ENCODE measurements around the gene XRCC6. TPM values are rescaled to one million over a fixed set of nuclear protein-coding genes. Genes with fewer than 3 reads are reported as not detected.

Gene XRCC6
- total and polyA plus RNA-seq, 2 of the 13 experiments (the other 11 are each of a cell fraction or from before 2014, with no cell fraction given): 124 to 625 TPM

DNA sequence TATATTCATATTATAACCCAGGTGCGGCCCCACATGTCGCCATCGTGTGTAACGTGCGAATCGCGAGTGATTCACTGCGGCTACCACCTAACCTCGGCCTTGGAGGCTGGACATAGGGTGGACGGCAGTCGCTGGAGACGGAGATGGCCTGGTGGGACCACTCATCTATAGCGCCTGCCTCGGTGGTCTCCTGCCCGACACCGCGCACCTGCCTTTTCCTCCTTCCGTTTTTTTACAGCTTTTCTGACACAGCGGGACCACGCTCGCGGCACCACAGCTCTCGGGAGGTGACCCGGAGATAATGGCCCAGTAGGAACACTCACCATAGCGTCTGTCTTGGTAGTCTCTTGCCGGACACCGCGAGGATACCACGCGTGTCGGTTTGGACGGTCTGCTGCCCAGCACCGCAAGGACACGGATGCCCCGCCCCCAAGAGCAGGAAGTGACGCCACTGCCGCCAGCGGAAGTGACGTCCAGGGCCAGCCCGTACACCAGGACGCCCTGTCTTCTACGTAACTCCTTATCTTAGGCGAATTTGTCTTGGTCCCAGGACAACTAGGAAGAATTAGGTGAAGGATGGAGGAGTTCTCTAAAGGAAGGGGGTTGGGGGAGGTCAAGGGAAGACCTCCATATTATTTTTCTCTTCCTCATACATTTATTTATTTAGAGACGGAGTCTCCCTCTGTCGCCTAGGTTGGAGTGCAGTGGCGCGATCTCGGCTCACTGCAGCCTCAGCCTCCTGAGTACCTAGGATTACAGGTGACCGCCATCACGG, 61.1 kb downstream of the XRCC6 start (continued):
- TF ChIP-seq, protein P1, sequence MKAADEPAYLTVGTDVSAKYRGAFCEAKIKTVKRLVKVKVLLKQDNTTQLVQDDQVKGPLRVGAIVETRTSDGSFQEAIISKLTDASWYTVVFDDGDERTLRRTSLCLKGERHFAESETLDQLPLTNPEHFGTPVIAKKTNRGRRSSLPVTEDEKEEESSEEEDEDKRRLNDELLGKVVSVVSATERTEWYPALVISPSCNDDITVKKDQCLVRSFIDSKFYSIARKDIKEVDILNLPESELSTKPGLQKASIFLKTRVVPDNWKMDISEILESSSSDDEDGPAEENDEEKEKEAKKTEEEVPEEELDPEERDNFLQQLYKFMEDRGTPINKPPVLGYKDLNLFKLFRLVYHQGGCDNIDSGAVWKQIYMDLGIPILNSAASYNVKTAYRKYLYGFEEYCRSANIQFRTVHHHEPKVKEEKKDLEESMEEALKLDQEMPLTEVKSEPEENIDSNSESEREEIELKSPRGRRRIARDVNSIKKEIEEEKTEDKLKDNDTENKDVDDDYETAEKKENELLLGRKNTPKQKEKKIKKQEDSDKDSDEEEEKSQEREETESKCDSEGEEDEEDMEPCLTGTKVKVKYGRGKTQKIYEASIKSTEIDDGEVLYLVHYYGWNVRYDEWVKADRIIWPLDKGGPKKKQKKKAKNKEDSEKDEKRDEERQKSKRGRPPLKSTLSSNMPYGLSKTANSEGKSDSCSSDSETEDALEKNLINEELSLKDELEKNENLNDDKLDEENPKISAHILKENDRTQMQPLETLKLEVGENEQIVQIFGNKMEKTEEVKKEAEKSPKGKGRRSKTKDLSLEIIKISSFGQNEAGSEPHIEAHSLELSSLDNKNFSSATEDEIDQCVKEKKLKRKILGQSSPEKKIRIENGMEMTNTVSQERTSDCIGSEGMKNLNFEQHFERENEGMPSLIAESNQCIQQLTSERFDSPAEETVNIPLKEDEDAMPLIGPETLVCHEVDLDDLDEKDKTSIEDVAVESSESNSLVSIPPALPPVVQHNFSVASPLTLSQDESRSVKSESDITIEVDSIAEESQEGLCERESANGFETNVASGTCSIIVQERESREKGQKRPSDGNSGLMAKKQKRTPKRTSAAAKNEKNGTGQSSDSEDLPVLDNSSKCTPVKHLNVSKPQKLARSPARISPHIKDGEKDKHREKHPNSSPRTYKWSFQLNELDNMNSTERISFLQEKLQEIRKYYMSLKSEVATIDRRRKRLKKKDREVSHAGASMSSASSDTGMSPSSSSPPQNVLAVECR (CRISPR knock-in tag; IDR thresholded peaks at IDR 0.05; ENCODE audit: borderline replicate concordance): peak; percentile 89; the same call in 1 of the 2 replicates
- TF ChIP-seq BCL6 (CRISPR knock-in tag; IDR thresholded peaks at IDR 0.05) (no peak), TAF15 (IDR thresholded peaks at IDR 0.05; ENCODE audit: low read depth, low read length, poor library complexity, severe bottlenecking) (no peak), MXI1 (IDR thresholded peaks at IDR 0.05; ENCODE audit: borderline replicate concordance, low read depth, low read length) (peak; percentile 83; the same call in 1 of the 3 replicates), HDAC2 (CRISPR knock-in tag; IDR thresholded peaks at IDR 0.05) (peak; percentile 71), ZNF781 (CRISPR knock-in tag; IDR thresholded peaks at IDR 0.05; ENCODE audit: borderline replicate concordance, not compliant biosample characterization) (peak; percentile 78), MTA3 (CRISPR knock-in tag; IDR thresholded peaks at IDR 0.05) (no peak), ZNF549 (CRISPR knock-in tag; IDR thresholded peaks at IDR 0.05) (no peak), SUZ12 (IDR thresholded peaks at IDR 0.05; ENCODE audit: low read depth, low read length) (no peak), KDM3A (CRISPR knock-in tag; IDR thresholded peaks at IDR 0.05; ENCODE audit: low read depth) (no peak), EP300 (IDR thresholded peaks at IDR 0.05; ENCODE audit: low read depth in 2 of 2, low read length in 2 of 2) (no peak), EP300 (CRISPR knock-in tag; IDR thresholded peaks at IDR 0.05; ENCODE audit: borderline replicate concordance) (no peak), ZFP82 (CRISPR knock-in tag; IDR thresholded peaks at IDR 0.05; ENCODE audit: borderline replicate concordance) (no peak), POLR2G (IDR thresholded peaks at IDR 0.05; ENCODE audit: low read depth, low read length) (peak; percentile 90), HNRNPLL (IDR thresholded peaks at IDR 0.05; ENCODE audit: low read depth, low read length, poor library complexity, severe bottlenecking) (peak; percentile 51), ZNF510 (CRISPR knock-in tag; IDR thresholded peaks at IDR 0.05; ENCODE audit: low read depth) (peak; percentile 25; the same call in 1 of the 2 replicates), ZNF644 (CRISPR knock-in tag; IDR thresholded peaks at IDR 0.05; ENCODE audit: low read depth) (no peak)
- TF ChIP-seq, protein P2, sequence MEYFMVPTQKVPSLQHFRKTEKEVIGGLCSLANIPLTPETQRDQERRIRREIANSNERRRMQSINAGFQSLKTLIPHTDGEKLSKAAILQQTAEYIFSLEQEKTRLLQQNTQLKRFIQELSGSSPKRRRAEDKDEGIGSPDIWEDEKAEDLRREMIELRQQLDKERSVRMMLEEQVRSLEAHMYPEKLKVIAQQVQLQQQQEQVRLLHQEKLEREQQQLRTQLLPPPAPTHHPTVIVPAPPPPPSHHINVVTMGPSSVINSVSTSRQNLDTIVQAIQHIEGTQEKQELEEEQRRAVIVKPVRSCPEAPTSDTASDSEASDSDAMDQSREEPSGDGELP (IDR thresholded peaks at IDR 0.05; ENCODE audit: borderline replicate concordance, low read depth): no peak
- TF ChIP-seq, protein P3, sequence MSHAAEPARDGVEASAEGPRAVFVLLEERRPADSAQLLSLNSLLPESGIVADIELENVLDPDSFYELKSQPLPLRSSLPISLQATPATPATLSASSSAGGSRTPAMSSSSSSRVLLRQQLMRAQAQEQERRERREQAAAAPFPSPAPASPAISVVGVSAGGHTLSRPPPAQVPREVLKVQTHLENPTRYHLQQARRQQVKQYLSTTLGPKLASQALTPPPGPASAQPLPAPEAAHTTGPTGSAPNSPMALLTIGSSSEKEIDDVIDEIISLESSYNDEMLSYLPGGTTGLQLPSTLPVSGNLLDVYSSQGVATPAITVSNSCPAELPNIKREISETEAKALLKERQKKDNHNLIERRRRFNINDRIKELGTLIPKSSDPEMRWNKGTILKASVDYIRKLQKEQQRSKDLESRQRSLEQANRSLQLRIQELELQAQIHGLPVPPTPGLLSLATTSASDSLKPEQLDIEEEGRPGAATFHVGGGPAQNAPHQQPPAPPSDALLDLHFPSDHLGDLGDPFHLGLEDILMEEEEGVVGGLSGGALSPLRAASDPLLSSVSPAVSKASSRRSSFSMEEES (CRISPR knock-in tag; IDR thresholded peaks at IDR 0.05): no peak
- TF ChIP-seq, protein P4, sequence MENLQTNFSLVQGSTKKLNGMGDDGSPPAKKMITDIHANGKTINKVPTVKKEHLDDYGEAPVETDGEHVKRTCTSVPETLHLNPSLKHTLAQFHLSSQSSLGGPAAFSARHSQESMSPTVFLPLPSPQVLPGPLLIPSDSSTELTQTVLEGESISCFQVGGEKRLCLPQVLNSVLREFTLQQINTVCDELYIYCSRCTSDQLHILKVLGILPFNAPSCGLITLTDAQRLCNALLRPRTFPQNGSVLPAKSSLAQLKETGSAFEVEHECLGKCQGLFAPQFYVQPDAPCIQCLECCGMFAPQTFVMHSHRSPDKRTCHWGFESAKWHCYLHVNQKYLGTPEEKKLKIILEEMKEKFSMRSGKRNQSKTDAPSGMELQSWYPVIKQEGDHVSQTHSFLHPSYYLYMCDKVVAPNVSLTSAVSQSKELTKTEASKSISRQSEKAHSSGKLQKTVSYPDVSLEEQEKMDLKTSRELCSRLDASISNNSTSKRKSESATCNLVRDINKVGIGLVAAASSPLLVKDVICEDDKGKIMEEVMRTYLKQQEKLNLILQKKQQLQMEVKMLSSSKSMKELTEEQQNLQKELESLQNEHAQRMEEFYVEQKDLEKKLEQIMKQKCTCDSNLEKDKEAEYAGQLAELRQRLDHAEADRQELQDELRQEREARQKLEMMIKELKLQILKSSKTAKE (CRISPR knock-in tag; IDR thresholded peaks at IDR 0.05; ENCODE audit: borderline replicate concordance): no peak
- TF ChIP-seq, protein P5, sequence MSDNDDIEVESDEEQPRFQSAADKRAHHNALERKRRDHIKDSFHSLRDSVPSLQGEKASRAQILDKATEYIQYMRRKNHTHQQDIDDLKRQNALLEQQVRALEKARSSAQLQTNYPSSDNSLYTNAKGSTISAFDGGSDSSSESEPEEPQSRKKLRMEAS (IDR thresholded peaks at IDR 0.05): peak; percentile 91
